Right ventricle myocardium inferior (tissue), 1 donor: ENCODE data around the gene EGFLAM. TPM values are rescaled to one million over a fixed set of nuclear protein-coding genes. Genes with fewer than 3 reads are reported as not detected.

Source experiments
- ATAC-seq: fragments of 200-7000 bp; cut with Tn5 transposase; one replicate; pipeline ENCODE4 v1.9.1; 2020; ENCODE audit warnings: mild to moderate bottlenecking, moderate library complexity
- DNase-seq: peaks from one replicate; pipeline ENCODE4 v3.0.0; 2021; ENCODE audit errors: missing footprints
- intact Hi-C: fragments of 100-400 bp; cut with DNase I; formaldehyde crosslinking; loops from one replicate; pipeline ENCODE4 v1.11.0; 2022
- total RNA-seq: library from RNA; stranded (reverse); fragmentation: NEBNext Ultra II Directional; extraction: Animal tissue kit (Norgen Biotek cat#: 25700); gene quantifications from one replicate; pipeline ENCODE4 v1.2.1, GENCODE V29; 2021
- donor health status: DM: no; HTN: yes; CAD: no; lungs with severe emphysema.

EGFLAM gene
- total RNA-seq, 1 donor from 2014 or later, result 8.8 TPM

GRCh38 chr5:38360323-38361061 is 102.1 kb downstream of the EGFLAM start:
- intact Hi-C loops, result no loop called here
- DNase-seq, result no peak
- ATAC-seq, result no peak

- intact Hi-C loops, result no loop called here
- ATAC-seq, result no peak
- no peak for DNase-seq
Observed at GRCh38 chr5:38362713-38363112, 104.4 kb downstream of the EGFLAM start.

- DNase-seq, result no peak
- intact Hi-C loops, result loop anchor here (5.0 kb wide), 1 partner anchor 53 kb away; no protein-coding TSS in a partner anchor
- ATAC-seq, result no peak
Observed at GRCh38 chr5:38364825-38365224, 106.5 kb downstream of the EGFLAM start.

GRCh38 chr5:38367410-38367809 is 109.1 kb downstream of the EGFLAM start:
- ATAC-seq (no peak), DNase-seq (no peak)
- intact Hi-C loops, result loop anchor here (5.0 kb wide), 1 partner anchor 55 kb away; no protein-coding TSS in a partner anchor

GRCh38 chr5:38367966-38368365 is 109.6 kb downstream of the EGFLAM start:
- no peak for DNase-seq
- intact Hi-C loops, result loop anchor here (5.0 kb wide), 1 partner anchor 56 kb away; no protein-coding TSS in a partner anchor
- no peak for ATAC-seq

- intact Hi-C loops, result loop anchor here (5.0 kb wide), 2 partner anchors 57 to 107 kb away; no protein-coding TSS in a partner anchor
- no peak for ATAC-seq
Observed at GRCh38 chr5:38369692-38370091, 111.3 kb downstream of the EGFLAM start.

GRCh38 chr5:38370358-38371100 is 112.2 kb downstream of the EGFLAM start:
- intact Hi-C loops, result loop anchor here (5.0 kb wide), 1 partner anchor 108 kb away; no protein-coding TSS in a partner anchor
- DNase-seq (no peak), ATAC-seq (peak; percentile 72)

More at GRCh38 chr5:38369692-38370091, 111.3 kb downstream of the EGFLAM start:
- DNase-seq, result no peak

GRCh38 chr5:38371596-38371995 is 113.2 kb downstream of the EGFLAM start:
- DNase-seq, result no peak
- no peak for ATAC-seq
- intact Hi-C loops, result loop anchor here (5.0 kb wide), 1 partner anchor 109 kb away; no protein-coding TSS in a partner anchor

GRCh38 chr5:38373743-38374142 is 115.4 kb downstream of the EGFLAM start:
- ATAC-seq, result no peak
- intact Hi-C loops, result loop anchor here (5.0 kb wide), 1 partner anchor 111 kb away; no protein-coding TSS in a partner anchor
- DNase-seq, result no peak

GRCh38 chr5:38375423-38375822 is 117.1 kb downstream of the EGFLAM start:
- no peak for DNase-seq
- intact Hi-C loops, result no loop called here
- ATAC-seq, result no peak

GRCh38 chr5:38376404-38376803 is 118.0 kb downstream of the EGFLAM start:
- DNase-seq (no peak), ATAC-seq (no peak)
- intact Hi-C loops, result no loop called here

GRCh38 chr5:38378579-38378978 is 120.2 kb downstream of the EGFLAM start:
- intact Hi-C loops, result no loop called here

GRCh38 chr5:38379350-38379937 is 121.1 kb downstream of the EGFLAM start:
- DNase-seq (no peak), ATAC-seq (no peak)
- intact Hi-C loops, result no loop called here

More at GRCh38 chr5:38378579-38378978, 120.2 kb downstream of the EGFLAM start:
- ATAC-seq (no peak), DNase-seq (no peak)

GRCh38 chr5:38380537-38380936 is 122.2 kb downstream of the EGFLAM start:
- no peak for DNase-seq
- ATAC-seq, result no peak
- intact Hi-C loops, result no loop called here

- DNase-seq (no peak), ATAC-seq (no peak)
- intact Hi-C loops, result no loop called here
Observed at GRCh38 chr5:38381361-38381760, 123.0 kb downstream of the EGFLAM start.

- ATAC-seq (peak; percentile 83), DNase-seq (no peak)
- intact Hi-C loops, result no loop called here
Observed at GRCh38 chr5:38382898-38383297, 124.5 kb downstream of the EGFLAM start.

GRCh38 chr5:38383701-38384100 is 125.3 kb downstream of the EGFLAM start:
- ATAC-seq (no peak), DNase-seq (no peak)
- intact Hi-C loops, result no loop called here

GRCh38 chr5:38384396-38384795 is 126.0 kb downstream of the EGFLAM start:
- ATAC-seq (peak; percentile 26), DNase-seq (no peak)
- intact Hi-C loops, result no loop called here

- DNase-seq, result no peak
- intact Hi-C loops, result no loop called here
- no peak for ATAC-seq
Observed at GRCh38 chr5:38387161-38387560, 128.8 kb downstream of the EGFLAM start.
